Activated CD4-positive, alpha-beta memory T cell treated with anti-CD3 and anti-CD28 coated beads, Interleukin-2, amount 10 ng/mL, durations not matched to agents 7 days and 5 days (primary cell): ENCODE measurements around the gene NAA40. TPM values are rescaled to one million over a fixed set of nuclear protein-coding genes. Genes with fewer than 3 reads are reported as not detected.

Experiments
- CTCF ChIA-PET: fragments of 350-600 bp; sonication (Branson Sonifier 250); formaldehyde crosslinking; loops from one replicate; lab custom pipeline; 2021; ENCODE audit warnings: antibody characterized with exemption, inconsistent platforms; lab: Charles Lee
- POLR2A ChIA-PET: fragments of 350-600 bp; sonication (Branson Sonifier 250); formaldehyde crosslinking; loops from one replicate; lab custom pipeline; 2021; ENCODE audit warnings: antibody characterized with exemption; lab: Charles Lee
- DNase-seq: peaks from one replicate; pipeline ENCODE4 v3.0.0-alpha.2; 2020
- H3K27ac Mint-ChIP-seq: one replicate; pipeline ENCODE4 v1.8.0; 2021; ENCODE audit warnings: mild to moderate bottlenecking, mixed read lengths
- H3K27me3 Mint-ChIP-seq: one replicate; pipeline ENCODE4 v1.8.0; 2021; ENCODE audit warnings: mixed read lengths
- H3K36me3 Mint-ChIP-seq: one replicate; pipeline ENCODE4 v1.8.0; 2021; ENCODE audit warnings: low read depth, mixed read lengths
- H3K4me1 Mint-ChIP-seq: one replicate; pipeline ENCODE4 v1.8.0; 2021; ENCODE audit warnings: mixed read lengths
- H3K4me3 Mint-ChIP-seq: one replicate; pipeline ENCODE4 v1.8.0; 2021; ENCODE audit warnings: mild to moderate bottlenecking, mixed read lengths
- H3K9me3 Mint-ChIP-seq: one replicate; pipeline ENCODE4 v1.8.0; 2021; ENCODE audit warnings: mixed read lengths
- total RNA-seq, 2 experiments: library from RNA; stranded (reverse); gene quantifications; one replicate each; pipeline ENCODE4 v1.2.3, GENCODE V29; 2021

Gene NAA40
- total RNA-seq, 2 experiments from 2014 or later, result 28.9 to 31.1 TPM

- POLR2A ChIA-PET, result interaction anchor here (1.0 kb wide), 1 partner anchor 68 kb away, joined by 5 read pairs; the partner anchor contains the start of gene MARK2
- DNase-seq, result peak; percentile 53
- CTCF ChIA-PET, result interaction anchor here (0.6 to 1.9 kb wide), 7 partner anchors 19 to 291 kb away, joined by 3 to 44 read pairs (median 3); partner anchors contain the start of gene MARK2
- Mint-ChIP-seq H3K36me3 (peaks cover 46% of the 10 kb centered on the region), H3K4me3 (no peak overlapping the region), H3K9me3 (no peaks in the 10 kb centered on the region), H3K27ac (no peak overlapping the region), H3K27me3 (no peaks in the 10 kb centered on the region), H3K4me1 (no peaks in the 10 kb centered on the region)
Observed at GRCh38 chr11:63906585-63906984, 32.2 kb upstream of the NAA40 start.

GRCh38 chr11:63907063-63907462 is 31.7 kb upstream of the NAA40 start:
- ChIA-PET CTCF (interaction anchor here (0.6 to 1.9 kb wide), 7 partner anchors 20 to 290 kb away, joined by 3 to 44 read pairs (median 3); partner anchors contain the start of gene MARK2), POLR2A (interaction anchor here (1.0 kb wide), 1 partner anchor 68 kb away, joined by 5 read pairs; the partner anchor contains the start of gene MARK2)
- no peak for DNase-seq
- Mint-ChIP-seq H3K36me3 (peaks cover 41% of the 10 kb centered on the region), H3K4me1 (no peaks in the 10 kb centered on the region), H3K27me3 (no peaks in the 10 kb centered on the region), H3K4me3 (no peak overlapping the region), H3K9me3 (no peaks in the 10 kb centered on the region), H3K27ac (no peak overlapping the region)

GRCh38 chr11:63907808-63908530 is 30.8 kb upstream of the NAA40 start:
- CTCF ChIA-PET, result interaction anchor here (1.9 kb wide), 1 partner anchor 72 kb away, joined by 44 read pairs; the partner anchor contains the start of gene MARK2
- H3K9me3 Mint-ChIP-seq, result no peaks in the 10 kb centered on the region
- no peak overlapping the region for H3K27ac Mint-ChIP-seq
- H3K4me1 Mint-ChIP-seq, result no peaks in the 10 kb centered on the region
- POLR2A ChIA-PET, result no interaction called here
- DNase-seq, result no peak
- peaks cover 34% of the 10 kb centered on the region for H3K36me3 Mint-ChIP-seq
- no peak overlapping the region for H3K4me3 Mint-ChIP-seq
- no peaks in the 10 kb centered on the region for H3K27me3 Mint-ChIP-seq

GRCh38 chr11:63908631-63909401 is 30.0 kb upstream of the NAA40 start:
- H3K27ac Mint-ChIP-seq, result no peak overlapping the region
- H3K27me3 Mint-ChIP-seq, result no peaks in the 10 kb centered on the region
- CTCF ChIA-PET, result no interaction called here
- no peaks in the 10 kb centered on the region for H3K4me1 Mint-ChIP-seq
- H3K9me3 Mint-ChIP-seq, result no peaks in the 10 kb centered on the region
- no peak overlapping the region for H3K4me3 Mint-ChIP-seq
- peaks cover 25% of the 10 kb centered on the region for H3K36me3 Mint-ChIP-seq
- POLR2A ChIA-PET, result no interaction called here
- no peak for DNase-seq

GRCh38 chr11:63909591-63910506 is 29.0 kb upstream of the NAA40 start:
- Mint-ChIP-seq H3K36me3 (peaks cover 19% of the 10 kb centered on the region), H3K9me3 (no peaks in the 10 kb centered on the region), H3K27ac (no peak overlapping the region), H3K4me3 (no peak overlapping the region), H3K27me3 (no peaks in the 10 kb centered on the region), H3K4me1 (no peaks in the 10 kb centered on the region)
- no peak for DNase-seq
- POLR2A ChIA-PET, result no interaction called here
- CTCF ChIA-PET, result no interaction called here

GRCh38 chr11:63910675-63911074 is 28.1 kb upstream of the NAA40 start:
- Mint-ChIP-seq H3K4me1 (no peaks in the 10 kb centered on the region), H3K27ac (no peak overlapping the region)
- CTCF ChIA-PET, result interaction anchor here (0.8 to 1.1 kb wide), 2 partner anchors 35 to 73 kb away, joined by 3 read pairs; no protein-coding TSS in a partner anchor

GRCh38 chr11:63911440-63911839 is 27.4 kb upstream of the NAA40 start:
- Mint-ChIP-seq H3K4me3 (no peak overlapping the region), H3K36me3 (peaks cover 15% of the 10 kb centered on the region), H3K27me3 (peaks cover 6% of the 10 kb centered on the region), H3K27ac (no peak overlapping the region), H3K4me1 (peaks cover 3% of the 10 kb centered on the region), H3K9me3 (no peaks in the 10 kb centered on the region)
- ChIA-PET POLR2A (interaction anchor here (0.6 kb wide), 1 partner anchor 274 kb away, joined by 3 read pairs; the partner anchor contains the start of gene STIP1), CTCF (interaction anchor here (0.8 to 1.1 kb wide), 2 partner anchors 34 to 74 kb away, joined by 3 read pairs; no protein-coding TSS in a partner anchor)
- no peak for DNase-seq

More at GRCh38 chr11:63910675-63911074, 28.1 kb upstream of the NAA40 start:
- Mint-ChIP-seq H3K36me3 (peaks cover 19% of the 10 kb centered on the region), H3K4me3 (no peak overlapping the region), H3K27me3 (peaks cover 3% of the 10 kb centered on the region), H3K9me3 (no peaks in the 10 kb centered on the region)
- POLR2A ChIA-PET, result interaction anchor here (0.7 kb wide), 1 partner anchor 304 kb away, joined by 3 read pairs; no protein-coding TSS in a partner anchor
- DNase-seq, result no peak

GRCh38 chr11:63911876-63912275 is 26.9 kb upstream of the NAA40 start:
- H3K27me3 Mint-ChIP-seq, result peaks cover 6% of the 10 kb centered on the region
- POLR2A ChIA-PET, result no interaction called here
- H3K9me3 Mint-ChIP-seq, result no peaks in the 10 kb centered on the region
- peaks cover 11% of the 10 kb centered on the region for H3K36me3 Mint-ChIP-seq
- H3K4me1 Mint-ChIP-seq, result peaks cover 4% of the 10 kb centered on the region
- CTCF ChIA-PET, result no interaction called here
- no peak overlapping the region for H3K4me3 Mint-ChIP-seq
- H3K27ac Mint-ChIP-seq, result no peak overlapping the region
- no peak for DNase-seq

GRCh38 chr11:63912678-63913077 is 26.1 kb upstream of the NAA40 start:
- H3K27ac Mint-ChIP-seq, result no peak overlapping the region
- H3K4me3 Mint-ChIP-seq, result no peak overlapping the region
- ChIA-PET CTCF (no interaction called here), POLR2A (no interaction called here)
- no peak for DNase-seq
- no peaks in the 10 kb centered on the region for H3K9me3 Mint-ChIP-seq
- peaks cover 5% of the 10 kb centered on the region for H3K4me1 Mint-ChIP-seq
- peaks cover 9% of the 10 kb centered on the region for H3K27me3 Mint-ChIP-seq
- H3K36me3 Mint-ChIP-seq, result peaks cover 9% of the 10 kb centered on the region

GRCh38 chr11:63913866-63914830 is 24.7 kb upstream of the NAA40 start:
- Mint-ChIP-seq H3K27ac (no peak overlapping the region), H3K9me3 (no peaks in the 10 kb centered on the region), H3K27me3 (peaks cover 14% of the 10 kb centered on the region), H3K36me3 (peaks cover 5% of the 10 kb centered on the region), H3K4me3 (no peak overlapping the region), H3K4me1 (peaks cover 9% of the 10 kb centered on the region)
- DNase-seq, result no peak
- CTCF ChIA-PET, result interaction anchor here (0.6 to 1.5 kb wide), 3 partner anchors 75 to 86 kb away, joined by 3 to 4 read pairs (median 4); partner anchors contain the start of gene MARK2
- POLR2A ChIA-PET, result interaction anchor here (1.1 to 1.3 kb wide), 2 partner anchors 36 to 76 kb away, joined by 3 read pairs; no protein-coding TSS in a partner anchor
